Progenitor cell of endocrine pancreas (in vitro differentiated cells): Measurements from ENCODE around the gene MKS1. TPM values are rescaled to one million over a fixed set of nuclear protein-coding genes. Genes with fewer than 3 reads are reported as not detected.

Experiments
- DNase-seq: peaks from one replicate; pipeline ENCODE4 v3.0.0; 2021; ENCODE audit warnings: low spot score; ENCODE audit not compliant: unreplicated experiment
- H3K27ac Mint-ChIP-seq: 2 replicates; pipeline ENCODE4 v1.8.0; 2021; ENCODE audit warnings: mild to moderate bottlenecking, moderate library complexity, mixed read lengths
- H3K27me3 Mint-ChIP-seq: 2 replicates; pipeline ENCODE4 v1.8.0; 2021; ENCODE audit warnings: mixed read lengths
- H3K36me3 Mint-ChIP-seq: 2 replicates; pipeline ENCODE4 v1.8.0; 2022; ENCODE audit warnings: mixed read lengths; ENCODE audit not compliant: insufficient read depth
- H3K4me1 Mint-ChIP-seq: 2 replicates; pipeline ENCODE4 v1.8.0; 2021; ENCODE audit warnings: low read depth, mixed read lengths
- H3K4me3 Mint-ChIP-seq: 2 replicates; pipeline ENCODE4 v1.8.0; 2021; ENCODE audit warnings: low read depth, mild to moderate bottlenecking, moderate library complexity, mixed read lengths
- H3K9me3 Mint-ChIP-seq: 2 replicates; pipeline ENCODE4 v1.8.0; 2021; ENCODE audit warnings: low read depth, mixed read lengths
- total RNA-seq: library from RNA; stranded (reverse); gene quantifications from 2 replicates; pipeline ENCODE4 v1.2.1, GENCODE V29; 2021
- TF ChIP-seq, protein P1 (sequence below): fragments of 200-600 bp; sonication (generic); IDR thresholded peaks from one replicate; pipeline ENCODE4 v1.5.0; 2021; ENCODE audit warnings: antibody characterized with exemption, mild to moderate bottlenecking; ENCODE audit not compliant: unreplicated experiment

MKS1 gene
- total RNA-seq, 1 donor from 2014 or later: 40.0 TPM

DNA sequence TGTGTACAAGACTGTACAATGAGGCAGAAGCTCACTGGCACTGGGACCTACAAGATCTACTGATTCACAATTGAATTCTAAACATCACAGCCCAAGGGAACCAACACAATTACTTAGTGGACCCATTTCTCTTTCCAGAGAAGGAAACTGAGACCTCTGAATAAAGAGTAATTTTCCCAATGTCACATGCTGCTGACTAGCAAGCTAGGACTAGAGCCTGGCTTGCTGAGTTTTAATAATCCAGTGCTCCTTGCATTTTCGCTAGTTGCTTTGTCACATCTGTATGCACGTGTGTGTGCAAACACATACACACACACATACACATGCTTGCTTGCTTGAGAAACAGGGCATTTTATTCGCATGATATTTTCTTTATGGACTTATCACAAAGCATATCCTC is 15.5 kb upstream of the MKS1 start:
- H3K27ac Mint-ChIP-seq: no peak overlapping the region
- no peak overlapping the region for H3K4me3 Mint-ChIP-seq
- no peaks in the 10 kb centered on the region for H3K4me1 Mint-ChIP-seq
- no peaks in the 10 kb centered on the region for H3K36me3 Mint-ChIP-seq
- peaks cover 77% of the 10 kb centered on the region for H3K27me3 Mint-ChIP-seq
- DNase-seq: no peak
- TF ChIP-seq, protein P1, sequence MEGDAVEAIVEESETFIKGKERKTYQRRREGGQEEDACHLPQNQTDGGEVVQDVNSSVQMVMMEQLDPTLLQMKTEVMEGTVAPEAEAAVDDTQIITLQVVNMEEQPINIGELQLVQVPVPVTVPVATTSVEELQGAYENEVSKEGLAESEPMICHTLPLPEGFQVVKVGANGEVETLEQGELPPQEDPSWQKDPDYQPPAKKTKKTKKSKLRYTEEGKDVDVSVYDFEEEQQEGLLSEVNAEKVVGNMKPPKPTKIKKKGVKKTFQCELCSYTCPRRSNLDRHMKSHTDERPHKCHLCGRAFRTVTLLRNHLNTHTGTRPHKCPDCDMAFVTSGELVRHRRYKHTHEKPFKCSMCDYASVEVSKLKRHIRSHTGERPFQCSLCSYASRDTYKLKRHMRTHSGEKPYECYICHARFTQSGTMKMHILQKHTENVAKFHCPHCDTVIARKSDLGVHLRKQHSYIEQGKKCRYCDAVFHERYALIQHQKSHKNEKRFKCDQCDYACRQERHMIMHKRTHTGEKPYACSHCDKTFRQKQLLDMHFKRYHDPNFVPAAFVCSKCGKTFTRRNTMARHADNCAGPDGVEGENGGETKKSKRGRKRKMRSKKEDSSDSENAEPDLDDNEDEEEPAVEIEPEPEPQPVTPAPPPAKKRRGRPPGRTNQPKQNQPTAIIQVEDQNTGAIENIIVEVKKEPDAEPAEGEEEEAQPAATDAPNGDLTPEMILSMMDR: no peak
- no peaks in the 10 kb centered on the region for H3K9me3 Mint-ChIP-seq

DNA sequence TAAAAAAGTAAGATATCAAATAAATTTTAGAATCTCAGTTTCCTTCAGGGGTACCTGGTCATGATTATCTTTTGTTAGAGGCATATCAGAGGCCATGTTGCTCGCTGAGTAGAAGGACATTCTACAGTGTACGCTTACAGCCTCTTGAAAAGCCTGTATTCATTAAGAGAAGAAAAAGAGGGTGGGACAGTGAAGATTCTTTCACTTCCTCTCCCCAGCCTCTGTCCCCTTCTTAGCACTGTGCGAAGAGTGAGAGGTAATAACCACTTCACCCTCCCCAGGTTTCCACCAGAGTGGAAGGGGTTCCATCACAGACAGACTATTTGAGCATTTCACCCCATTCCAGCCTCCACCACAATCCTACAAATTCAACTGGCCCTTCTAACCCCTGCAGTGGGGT is 14.5 kb upstream of the MKS1 start:
- Mint-ChIP-seq H3K36me3 (no peaks in the 10 kb centered on the region), H3K27me3 (peaks cover 74% of the 10 kb centered on the region), H3K27ac (no peak overlapping the region), H3K9me3 (no peaks in the 10 kb centered on the region), H3K4me1 (no peaks in the 10 kb centered on the region), H3K4me3 (no peak overlapping the region)
- DNase-seq: no peak
- TF ChIP-seq, protein P1: no peak

DNA sequence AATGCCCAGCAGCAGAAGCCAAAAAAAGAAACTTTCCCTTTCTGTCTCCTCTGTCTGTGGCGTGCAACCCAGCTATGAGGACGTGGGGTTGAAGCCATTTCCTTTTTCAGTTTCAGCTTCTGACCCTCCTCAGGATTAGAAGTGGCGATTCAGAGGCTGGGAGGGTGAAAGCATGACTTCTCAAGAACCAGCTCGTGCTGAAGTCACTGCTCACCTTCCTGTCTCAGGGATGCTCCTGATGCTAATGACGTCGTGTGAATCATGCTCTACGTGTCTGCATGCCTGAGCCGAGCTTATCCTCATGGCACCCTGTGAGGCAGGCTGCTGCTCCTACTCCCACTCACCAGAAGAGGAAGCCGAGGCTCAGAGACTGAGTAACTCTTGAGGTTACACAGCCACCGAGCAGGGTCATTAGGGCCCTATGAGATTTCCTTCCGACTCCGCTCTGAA is 13.7 kb upstream of the MKS1 start:
- peaks cover 71% of the 10 kb centered on the region for H3K27me3 Mint-ChIP-seq
- H3K36me3 Mint-ChIP-seq: no peaks in the 10 kb centered on the region
- no peaks in the 10 kb centered on the region for H3K9me3 Mint-ChIP-seq
- TF ChIP-seq, protein P1: no peak
- DNase-seq: no peak
- no peak overlapping the region for H3K4me3 Mint-ChIP-seq
- no peaks in the 10 kb centered on the region for H3K4me1 Mint-ChIP-seq
- H3K27ac Mint-ChIP-seq: no peak overlapping the region

DNA sequence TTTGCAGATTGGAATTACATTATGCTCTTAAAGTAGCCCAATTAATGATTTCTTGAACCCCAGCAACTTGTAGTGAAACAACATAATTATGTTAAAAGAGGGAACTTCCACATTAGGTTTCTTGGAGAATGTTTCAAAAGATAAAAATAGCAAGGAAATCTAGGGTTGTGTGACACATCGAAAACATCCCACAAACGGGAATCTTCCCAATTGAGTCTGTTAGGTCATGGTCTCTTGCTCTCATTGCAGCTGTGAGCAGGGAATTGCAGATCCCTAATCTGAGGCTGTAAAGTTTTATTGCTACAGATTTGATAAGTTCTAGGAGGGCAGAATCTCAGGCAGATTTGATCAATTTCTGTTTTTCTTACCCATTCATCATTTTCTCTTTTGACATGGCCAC is 12.6 kb upstream of the MKS1 start:
- TF ChIP-seq, protein P1: no peak
- Mint-ChIP-seq H3K27ac (no peak overlapping the region), H3K27me3 (peaks cover 63% of the 10 kb centered on the region)

DNA sequence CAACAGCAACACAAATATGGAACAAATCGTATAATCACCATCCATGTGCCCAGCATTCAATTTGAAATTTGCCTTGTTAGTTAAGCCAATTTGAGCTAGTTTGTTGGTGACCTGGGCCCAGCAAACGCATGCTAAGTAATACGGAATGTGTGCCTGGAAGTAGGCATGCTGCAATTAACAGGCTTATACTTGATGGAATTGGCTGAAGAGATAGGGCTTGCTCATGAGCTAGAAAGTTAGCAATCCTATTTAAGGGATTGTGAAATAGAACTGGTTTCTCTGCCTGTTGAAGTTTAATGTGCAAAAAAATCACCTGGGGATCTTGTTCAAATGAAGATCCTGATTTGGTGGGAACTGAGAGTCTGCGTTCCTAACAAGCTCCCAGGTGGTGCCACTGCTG is 10.8 kb upstream of the MKS1 start:
- Mint-ChIP-seq H3K4me1 (no peaks in the 10 kb centered on the region), H3K27me3 (peaks cover 50% of the 10 kb centered on the region), H3K4me3 (no peak overlapping the region), H3K36me3 (no peaks in the 10 kb centered on the region), H3K9me3 (no peaks in the 10 kb centered on the region), H3K27ac (no peak overlapping the region)
- DNase-seq: no peak
- TF ChIP-seq, protein P1: no peak

More for the DNA sequence above, 12.6 kb upstream of the MKS1 start:
- H3K4me3 Mint-ChIP-seq: no peak overlapping the region
- no peaks in the 10 kb centered on the region for H3K9me3 Mint-ChIP-seq
- DNase-seq: no peak
- H3K36me3 Mint-ChIP-seq: no peaks in the 10 kb centered on the region
- no peaks in the 10 kb centered on the region for H3K4me1 Mint-ChIP-seq
